ENCODE measurements around the gene DLGAP1.
"Not testable (repeated sequence)": the region's sequence is repeated elsewhere in the genome, so short reads cannot be mapped to it uniquely, and the experiment has no call there.

DLGAP1 gene

DNA sequence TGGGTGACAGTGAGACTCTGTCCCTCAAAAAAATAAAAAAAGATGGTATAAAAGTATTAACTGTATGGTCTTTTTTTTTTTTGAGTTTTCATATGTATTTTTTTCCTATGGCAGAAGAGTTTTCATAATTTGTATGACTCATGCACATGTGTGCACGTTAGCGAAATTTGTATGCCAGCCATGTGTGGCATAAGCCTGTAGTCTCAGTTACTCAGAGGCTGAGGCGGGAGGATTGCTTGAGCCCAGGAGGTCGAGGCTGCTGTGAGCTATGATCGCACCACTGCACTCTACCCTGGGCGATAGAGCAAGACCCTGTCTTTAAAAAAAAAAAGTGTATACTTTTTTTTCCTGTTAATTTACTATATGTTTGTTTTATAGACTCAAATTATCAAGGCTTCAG lies 844.3 kb downstream of the DLGAP1 start:
- DNase-seq, result no peak

GRCh38 chr18:3610188-3610708 lies 844.9 kb downstream of the DLGAP1 start:
- DNase-seq, result no peak

DNA sequence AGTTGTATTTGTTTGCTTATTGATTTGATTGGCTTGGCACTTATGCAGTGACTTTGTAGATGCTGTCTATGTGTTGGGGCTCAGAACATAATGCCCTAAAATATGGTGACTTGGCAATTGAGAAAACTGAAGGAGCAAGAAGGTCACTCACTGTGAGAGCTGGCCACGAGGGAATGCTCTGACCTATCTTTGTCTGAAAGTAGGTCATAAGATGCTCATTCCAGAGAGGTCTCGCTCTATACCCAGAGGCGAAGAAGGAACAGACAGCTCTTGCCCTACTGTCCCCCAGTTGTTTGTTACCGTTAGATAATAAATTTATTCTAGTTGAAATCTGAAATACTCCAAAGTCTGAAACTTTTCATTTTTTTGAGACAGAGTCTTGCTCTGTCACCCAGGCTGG lies 846.6 kb downstream of the DLGAP1 start:
- no peak for DNase-seq

DNA sequence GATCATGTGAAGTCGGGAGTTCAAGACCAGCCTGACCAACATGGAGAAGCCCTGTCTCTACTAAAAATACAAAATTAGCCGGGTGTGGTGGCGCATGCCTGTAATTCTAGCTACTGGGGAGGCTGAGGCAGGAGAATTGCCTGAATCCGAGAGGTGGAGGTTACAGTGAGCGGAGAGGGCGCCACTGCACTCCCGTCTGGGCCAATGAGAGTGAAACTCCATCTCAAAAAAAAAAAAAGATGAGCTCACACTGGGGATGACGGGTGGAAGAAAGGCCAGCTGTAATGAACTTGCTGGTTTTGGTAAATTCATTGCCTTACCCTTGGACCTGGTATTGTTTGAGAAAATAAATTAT lies 847.0 kb downstream of the DLGAP1 start:
- not testable (repeated sequence) for DNase-seq

DNA sequence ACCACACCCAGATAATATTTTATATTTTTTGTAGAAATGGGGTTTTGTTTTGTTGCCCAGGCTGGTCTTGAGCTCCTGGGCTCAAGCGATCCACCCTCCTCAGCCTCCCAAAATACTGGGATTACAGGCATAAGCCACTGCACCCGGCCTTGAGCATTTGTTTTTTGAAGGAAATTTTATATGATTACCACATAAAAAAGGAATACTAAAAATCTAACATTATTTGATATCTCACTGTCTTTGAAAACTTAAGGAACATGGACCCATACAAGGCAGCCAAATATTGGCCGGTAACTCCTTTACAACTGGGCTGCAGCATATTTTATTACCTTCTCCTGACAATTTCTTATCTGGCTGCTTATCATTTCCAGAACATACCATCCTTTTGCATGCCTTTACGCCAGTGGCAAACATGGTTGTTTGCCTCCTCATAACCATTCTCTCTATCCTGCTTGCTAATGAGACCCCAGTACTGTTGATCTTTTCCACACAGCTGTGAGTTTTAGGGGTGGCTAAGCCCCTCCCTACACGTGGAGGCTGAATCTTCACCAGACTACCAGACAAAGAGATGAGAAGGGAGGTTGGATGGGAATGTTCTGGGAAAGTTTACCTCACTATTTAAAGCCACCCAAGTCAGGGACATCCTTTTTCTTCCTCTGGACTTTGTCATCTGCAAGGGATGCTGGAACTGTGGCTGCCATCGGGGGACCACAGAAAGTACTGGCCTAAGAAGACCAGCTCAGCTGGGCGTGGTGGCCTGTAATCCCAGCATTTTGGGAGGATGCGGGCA lies 847.6 kb downstream of the DLGAP1 start:
- DNase-seq, result no peak

DNA sequence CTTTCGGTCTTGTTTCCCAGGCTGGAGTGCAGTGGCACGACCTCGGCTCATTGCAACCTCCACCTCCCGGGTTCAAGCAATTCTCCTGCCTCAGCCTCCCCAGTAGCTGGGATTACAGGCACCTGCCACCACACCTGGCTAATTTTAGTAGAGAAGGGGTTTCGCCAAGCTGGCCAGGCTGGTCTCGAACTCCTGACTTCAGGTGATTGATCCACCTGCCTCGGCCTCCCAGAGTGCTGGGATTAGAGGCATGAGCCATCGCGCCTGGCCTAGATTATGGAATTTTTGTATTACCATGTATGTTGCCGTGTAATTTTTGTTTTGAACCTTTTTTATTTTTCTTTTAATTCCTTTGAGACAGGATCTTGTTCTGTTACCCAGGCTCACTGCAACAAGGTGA lies 848.2 kb downstream of the DLGAP1 start:
- DNase-seq, result not testable (repeated sequence)

DNA sequence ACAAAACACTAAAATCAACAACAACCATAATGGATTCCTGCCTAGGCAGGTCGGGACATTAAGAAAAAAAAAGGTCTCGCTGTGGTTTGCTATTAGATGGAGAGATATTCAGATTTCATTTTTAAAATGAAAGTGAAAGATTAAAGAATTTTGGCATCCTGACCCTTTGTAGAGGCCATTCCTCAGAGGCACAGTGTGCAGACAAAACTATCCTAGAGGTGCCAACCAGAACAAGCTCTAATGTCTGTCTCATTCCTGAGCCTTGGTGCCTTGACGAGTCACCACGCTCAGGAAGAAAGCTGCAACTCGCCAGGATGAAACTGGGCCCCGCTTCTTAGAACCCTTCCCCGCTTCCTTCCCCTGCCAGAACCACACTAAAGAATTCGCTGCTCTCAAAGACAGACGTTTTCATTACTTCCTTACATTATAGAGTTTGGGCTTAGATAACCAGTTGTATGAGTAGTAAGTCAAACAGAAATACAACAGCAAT lies 849.1 kb downstream of the DLGAP1 start:
- DNase-seq, result no peak

DNA sequence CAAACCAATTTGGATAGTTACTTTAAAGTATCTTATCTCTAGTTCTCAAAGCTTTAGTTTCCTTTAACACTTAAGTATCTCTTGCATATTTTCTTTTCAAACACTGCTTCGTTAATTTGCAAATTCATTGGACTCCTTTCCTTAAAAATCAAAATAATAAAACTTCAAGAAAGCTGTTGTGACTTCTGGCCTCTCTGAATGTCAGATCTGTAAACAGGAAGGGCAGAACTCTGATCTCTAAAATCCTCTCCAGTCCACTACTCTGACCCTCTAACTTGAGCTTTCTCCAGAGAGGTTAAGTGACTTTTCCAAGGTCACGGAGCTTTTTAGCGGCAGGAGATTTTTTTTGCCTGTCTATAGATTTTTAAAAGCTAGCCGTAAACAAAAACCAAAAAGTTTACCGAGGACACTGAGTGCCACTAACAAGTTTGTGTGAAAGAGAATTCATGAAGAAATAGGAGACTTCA lies 849.6 kb downstream of the DLGAP1 start:
- DNase-seq, result no peak

DNA sequence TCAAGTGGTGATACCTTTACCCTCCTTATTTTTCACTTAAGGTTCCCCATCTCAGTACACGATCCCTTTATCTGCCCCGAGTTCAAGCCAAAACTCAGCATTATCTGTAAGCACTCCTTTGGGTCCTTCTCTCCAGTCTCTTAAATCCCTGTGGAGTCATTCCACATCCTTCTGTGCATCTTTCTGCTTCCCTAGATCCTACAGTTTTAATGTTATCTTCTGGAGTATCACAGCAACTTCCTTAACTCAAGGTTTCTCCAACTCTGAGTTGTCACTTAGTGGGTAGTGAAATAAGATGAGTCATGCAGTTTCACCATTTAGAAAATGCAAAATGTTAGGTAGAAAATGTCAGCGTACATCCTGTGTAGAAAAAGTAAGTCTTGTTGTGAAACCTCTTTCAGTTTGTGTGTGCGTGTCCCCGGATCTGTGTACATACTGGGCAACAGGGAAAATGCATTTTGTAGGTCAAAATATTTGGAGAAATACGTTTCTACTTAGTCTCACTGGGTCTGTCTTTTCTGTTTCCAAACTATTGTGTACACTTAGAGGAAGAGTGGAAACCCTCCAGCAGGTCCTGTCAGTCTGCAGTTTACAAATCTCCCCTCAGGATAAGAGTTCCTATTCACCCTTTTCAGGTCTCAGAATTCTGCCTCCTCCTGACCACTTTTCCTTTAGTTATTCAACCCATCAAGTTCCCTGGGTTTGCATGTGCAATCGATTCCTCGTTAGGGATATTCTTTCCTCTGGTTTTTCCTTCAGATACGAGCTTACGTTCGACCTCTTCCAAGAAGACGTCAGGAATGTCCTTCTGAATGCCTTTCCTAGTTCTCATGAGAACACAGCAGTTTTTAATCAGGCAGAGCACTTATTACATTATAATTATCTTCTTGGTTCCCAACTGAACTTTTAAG lies 850.4 kb downstream of the DLGAP1 start:
- DNase-seq, result no peak

GRCh38 chr18:3604235-3604497 lies 850.9 kb downstream of the DLGAP1 start:
- DNase-seq, result no peak

- DNase-seq, result no peak
Observed at GRCh38 chr18:3603421-3604234, 851.5 kb downstream of the DLGAP1 start.

- not testable (repeated sequence) for DNase-seq
Observed at GRCh38 chr18:3601106-3601755, 853.9 kb downstream of the DLGAP1 start.

- DNase-seq, result no peak
Observed at GRCh38 chr18:3599861-3600260, 855.2 kb downstream of the DLGAP1 start.

DNA sequence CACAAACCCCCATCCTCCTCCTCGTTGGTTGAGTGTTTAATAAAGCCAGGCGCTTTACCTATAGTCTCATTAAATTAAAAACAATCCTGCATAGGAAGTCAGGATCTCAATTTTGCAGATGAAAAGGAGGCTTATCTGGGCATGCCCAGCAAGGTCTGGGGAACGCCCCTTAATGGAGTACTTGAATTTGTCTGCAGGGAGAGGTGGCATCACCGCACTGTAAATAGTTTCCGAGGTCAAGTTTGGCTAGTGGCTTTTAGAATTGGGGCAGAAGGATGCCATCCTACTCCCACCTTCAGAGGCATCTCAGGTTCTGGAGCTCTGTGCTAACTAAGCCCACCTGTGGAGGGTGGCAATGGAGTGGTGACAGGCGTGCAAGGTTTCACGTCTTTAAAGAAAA lies 855.9 kb downstream of the DLGAP1 start:
- no peak for DNase-seq

DNA sequence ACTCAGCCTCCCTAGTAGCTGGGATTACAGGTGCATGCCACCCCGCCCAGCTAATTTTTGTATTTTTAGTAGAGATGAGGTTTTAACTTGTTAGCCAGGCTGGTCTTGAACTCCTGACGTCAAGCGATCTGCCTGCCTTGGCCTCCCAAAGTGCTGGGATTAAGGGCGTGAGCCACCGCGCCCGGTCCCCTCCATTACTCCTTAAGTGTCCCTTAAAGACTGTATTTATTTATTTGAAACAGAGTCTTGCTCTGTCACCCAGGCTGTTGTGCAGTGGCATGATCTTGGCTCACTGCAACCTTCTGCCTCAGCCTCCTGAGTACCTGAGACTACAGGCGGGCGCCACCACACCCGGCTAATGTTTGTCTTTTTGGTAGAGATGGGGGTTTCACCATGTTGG lies 856.5 kb downstream of the DLGAP1 start:
- DNase-seq, result no peak

DNA sequence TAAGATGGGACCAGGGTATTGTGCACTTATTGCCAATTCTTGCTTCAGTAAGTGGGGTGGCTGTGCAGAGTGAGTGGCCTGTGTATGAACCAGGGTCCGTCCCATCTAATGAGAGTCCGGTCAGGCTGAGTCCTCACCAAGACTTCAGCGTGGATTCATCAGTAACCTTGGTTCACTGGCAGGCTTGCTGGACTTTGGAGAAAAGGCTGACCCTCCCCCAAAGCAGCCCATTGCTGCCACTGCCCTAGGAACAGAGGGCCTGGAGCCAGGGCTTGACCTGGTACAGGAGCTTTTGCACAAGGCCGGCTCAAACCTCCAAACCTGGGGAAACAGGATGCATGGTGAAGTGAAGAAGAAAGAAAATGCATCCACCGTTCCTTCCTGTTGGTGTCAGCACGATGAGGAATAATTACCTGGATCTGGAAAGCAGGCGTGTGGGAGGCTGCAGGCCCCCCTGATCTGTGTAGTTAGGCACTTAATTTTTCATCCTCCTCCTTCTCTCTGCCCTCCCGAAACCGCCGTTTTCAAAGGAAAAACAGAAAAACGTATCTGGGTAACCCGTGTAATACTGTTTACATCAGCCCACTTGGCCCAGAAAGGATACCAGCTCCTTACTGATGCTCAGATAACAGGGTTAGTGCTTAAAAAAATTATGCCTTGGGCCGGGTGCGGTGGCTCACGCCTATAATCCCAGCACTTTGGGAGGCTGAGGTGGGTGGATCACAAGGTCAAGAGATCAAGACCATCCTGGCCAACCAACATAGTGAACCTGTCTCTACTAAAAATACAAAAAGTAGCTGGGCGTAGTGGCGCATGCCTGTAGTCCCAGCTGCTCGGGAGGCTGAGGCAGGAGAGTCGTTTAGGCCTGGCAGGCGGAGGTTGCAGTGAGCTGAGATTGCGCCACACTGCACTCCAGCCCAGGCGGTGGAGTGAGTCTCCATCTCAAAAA lies 857.4 kb downstream of the DLGAP1 start:
- DNase-seq, result no peak

DNA sequence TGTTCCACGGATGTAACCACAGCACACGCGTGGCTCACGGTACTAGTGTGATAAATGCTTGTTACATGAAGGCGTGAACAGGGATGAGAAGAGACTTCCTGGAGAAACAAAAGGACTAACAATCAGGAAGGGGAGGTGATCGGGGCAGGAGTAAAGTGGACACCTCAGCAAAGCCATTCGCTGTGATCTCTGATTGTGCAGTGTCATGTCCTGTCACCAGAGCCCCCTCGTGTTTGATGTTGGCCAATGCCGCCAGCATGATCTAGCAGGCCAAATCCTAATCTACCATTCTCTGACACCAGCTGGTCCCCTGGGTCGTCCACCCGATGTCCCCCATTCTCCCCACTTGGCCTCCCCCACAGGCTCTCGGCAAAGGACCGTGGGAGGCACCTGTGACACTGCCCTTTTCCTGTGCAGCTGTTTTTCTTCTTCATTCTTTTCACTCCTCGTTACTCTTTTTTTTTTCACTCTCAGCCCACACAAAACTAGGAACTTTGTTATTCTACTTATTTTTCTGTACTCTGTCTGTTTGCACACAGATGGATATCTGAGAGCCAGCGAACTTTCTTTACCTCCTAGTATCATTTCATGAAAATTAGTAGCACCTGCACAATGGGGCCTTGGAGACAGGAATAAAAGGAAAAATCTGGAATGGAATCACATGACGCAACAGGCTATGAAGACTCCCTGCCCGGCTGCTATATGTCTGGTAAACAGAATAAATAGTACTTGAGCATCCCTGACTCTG lies 858.3 kb downstream of the DLGAP1 start:
- peak; percentile 82 for DNase-seq

DNA sequence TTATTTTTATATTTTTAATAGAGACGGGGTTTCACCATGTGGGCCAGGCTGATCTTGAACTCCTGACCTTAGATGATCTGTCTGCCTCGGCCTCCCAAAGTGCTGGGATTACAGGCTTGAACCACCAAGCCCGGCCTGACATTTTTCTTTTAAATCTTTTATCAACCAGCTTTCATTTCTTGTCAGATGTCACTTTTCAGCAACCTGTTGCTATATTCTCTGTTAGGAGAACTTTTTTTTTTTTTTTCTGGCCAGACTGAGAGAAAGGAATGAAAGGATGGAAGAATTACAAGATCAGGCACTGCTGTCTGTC lies 858.8 kb downstream of the DLGAP1 start:
- DNase-seq, result no peak

DNA sequence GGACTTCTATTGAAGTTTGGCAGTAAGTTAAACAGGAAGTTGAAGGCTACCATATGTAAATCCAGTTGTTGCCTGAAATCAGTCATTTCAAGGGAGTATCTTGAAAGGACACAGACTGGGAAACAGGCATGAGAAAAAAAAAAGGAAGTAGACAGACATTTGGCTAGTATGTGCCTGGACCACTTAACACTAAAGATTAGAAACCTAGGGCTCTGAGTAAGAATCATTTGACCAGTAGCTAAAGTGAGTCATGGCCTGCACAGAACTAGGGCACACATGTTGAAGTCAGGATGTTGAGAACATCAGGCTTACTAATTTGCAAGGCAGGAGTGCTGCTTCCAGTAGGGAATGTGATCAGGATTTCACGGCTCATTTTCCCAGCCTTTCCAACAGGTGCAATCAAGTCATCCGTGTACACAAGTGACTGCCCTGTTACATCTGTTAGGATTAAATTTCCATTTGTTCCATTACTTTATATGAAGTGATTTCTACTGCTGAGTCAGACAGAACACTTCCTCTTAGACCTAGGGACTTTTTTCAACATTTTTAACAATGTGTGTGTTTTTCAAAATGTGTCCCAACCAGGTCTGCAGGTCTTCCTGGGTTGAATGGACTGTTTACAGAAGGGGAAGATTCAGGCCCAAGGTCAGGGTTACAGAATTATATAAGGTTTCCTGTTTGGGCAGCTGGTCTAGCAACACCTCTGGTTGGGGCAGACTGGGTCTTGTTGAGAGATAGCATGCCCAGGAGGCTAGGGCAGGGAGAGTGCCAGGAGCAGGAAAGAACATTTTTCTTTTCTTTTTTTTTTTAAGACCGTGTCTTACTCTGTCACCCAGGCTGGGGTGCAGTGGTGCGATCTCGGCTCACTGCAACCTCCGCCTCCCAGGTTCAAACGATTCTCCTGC lies 859.5 kb downstream of the DLGAP1 start:
- DNase-seq, result peak; percentile 64
